ENCODE data around the gene RAPSN.

Gene RAPSN

DNA sequence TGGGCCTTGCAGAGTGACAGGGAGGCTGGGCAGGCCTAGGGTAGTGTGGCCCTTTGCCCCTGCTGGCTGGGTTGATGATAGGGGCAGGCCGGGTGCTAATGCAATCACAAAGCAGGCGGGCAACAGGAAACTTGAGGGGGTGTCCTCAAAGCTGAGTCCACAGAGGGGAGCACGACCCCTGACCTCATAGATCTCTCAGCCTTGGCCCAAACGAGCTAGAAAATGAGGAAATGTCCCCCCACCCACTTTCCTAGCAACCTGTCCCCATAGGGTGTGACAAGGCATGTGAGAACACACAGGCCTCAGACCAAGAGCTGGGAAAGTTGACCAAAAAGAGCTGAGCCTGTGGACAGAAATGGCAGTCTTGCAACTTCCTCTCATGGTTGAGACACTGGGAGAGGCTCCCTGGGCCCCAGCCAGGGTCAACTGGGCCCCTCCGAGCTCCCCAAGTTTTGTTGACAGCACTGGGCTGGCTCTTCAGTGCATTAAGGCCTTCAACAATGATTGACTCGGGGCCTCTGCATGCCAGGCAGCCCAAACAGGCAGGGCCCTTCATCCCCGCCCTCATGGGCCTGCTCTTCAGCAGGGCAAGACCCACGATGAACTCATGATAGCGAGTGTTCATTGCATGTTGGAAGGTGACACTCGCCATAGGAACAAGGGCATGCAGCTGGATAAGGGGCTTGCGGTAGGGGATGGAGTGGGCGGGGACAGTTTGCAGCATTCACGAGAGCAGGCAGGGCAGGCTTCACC lies 60.8 kb downstream of the RAPSN start:
- peak; percentile 60 for DNase-seq

All from CD4-positive, alpha-beta T cell treated with Interleukin-15 for 1 hour (primary cell).